Upper lobe of left lung (tissue), 4 donors: Measurements from ENCODE around the gene GALNS.

Experiments used
- EP300 ChIP-seq, 4 donors: sonication (generic); formaldehyde crosslinking; IDR thresholded peaks; one replicate each; pipeline ENCODE4 v1.5.1; 2017; ENCODE audit warnings: antibody characterized with exemption in 4 of 4, control low read depth in 2 of 4
- POLR2A ChIP-seq, 4 donors: fragments of 450-650 bp; IDR thresholded peaks; one replicate each; pipeline ENCODE4 v1.5.1; 2016 to 2017; ENCODE audit warnings: antibody characterized with exemption in 4 of 4, mild to moderate bottlenecking in 2 of 4
- TF ChIP-seq, protein P1 (sequence below), 6 experiments: fragments of 450-650 bp in 4 of 6; fragments of 200-600 bp in 2 of 6; sonication (generic) in 2 of 6; IDR thresholded peaks; one replicate each; pipeline ENCODE4 v1.5.1; 2016 to 2019; ENCODE audit warnings: antibody characterized with exemption in 6 of 6

DNA sequence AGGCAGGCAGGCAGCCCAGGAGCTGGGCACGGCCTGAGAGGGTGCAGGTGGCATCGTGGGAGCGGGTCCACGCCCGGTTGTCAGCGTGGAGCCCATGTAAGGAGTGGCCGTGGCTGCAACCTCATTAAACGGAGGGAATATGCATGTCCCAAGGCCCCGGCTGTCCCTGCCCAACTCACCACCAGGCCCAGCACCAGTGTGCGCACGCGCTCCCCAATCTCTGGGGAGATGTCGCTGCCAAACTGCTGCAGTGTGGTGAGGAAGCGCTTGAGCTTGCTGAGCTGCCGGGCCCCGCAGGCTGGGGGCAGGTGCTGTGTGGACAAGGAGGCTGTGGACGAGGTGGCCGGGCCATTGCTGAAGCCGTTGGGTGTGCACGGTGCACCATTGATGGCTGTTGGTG, 35.3 kb upstream of the GALNS start:
- TF ChIP-seq POLR2A (IDR thresholded peaks at IDR 0.05) (no peak), EP300 (IDR thresholded peaks at IDR 0.05) (no peak)
- TF ChIP-seq, protein P1, sequence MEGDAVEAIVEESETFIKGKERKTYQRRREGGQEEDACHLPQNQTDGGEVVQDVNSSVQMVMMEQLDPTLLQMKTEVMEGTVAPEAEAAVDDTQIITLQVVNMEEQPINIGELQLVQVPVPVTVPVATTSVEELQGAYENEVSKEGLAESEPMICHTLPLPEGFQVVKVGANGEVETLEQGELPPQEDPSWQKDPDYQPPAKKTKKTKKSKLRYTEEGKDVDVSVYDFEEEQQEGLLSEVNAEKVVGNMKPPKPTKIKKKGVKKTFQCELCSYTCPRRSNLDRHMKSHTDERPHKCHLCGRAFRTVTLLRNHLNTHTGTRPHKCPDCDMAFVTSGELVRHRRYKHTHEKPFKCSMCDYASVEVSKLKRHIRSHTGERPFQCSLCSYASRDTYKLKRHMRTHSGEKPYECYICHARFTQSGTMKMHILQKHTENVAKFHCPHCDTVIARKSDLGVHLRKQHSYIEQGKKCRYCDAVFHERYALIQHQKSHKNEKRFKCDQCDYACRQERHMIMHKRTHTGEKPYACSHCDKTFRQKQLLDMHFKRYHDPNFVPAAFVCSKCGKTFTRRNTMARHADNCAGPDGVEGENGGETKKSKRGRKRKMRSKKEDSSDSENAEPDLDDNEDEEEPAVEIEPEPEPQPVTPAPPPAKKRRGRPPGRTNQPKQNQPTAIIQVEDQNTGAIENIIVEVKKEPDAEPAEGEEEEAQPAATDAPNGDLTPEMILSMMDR (IDR thresholded peaks at IDR 0.05): no peak
